Keratinocyte (primary cell): ENCODE data around the gene ZNF629. TPM values are rescaled to one million over a fixed set of nuclear protein-coding genes. Genes with fewer than 3 reads are reported as not detected.

Experiments used
- DNase-seq: peaks from one replicate; pipeline ENCODE4 v3.0.0-alpha.2; 2011; ENCODE audit warnings: low read depth, missing footprints, low spot score
- FAIRE-seq: peaks from 2 replicates; lab custom pipeline; 2011; peaks lifted over from hg19 to GRCh38; lab: Jason Lieb, UNC
- H2AFZ ChIP-seq: 2 replicates; pipeline ENCODE4 v1.6.0; 2012; ENCODE audit warnings: low read length, control low read depth, inconsistent platforms; ENCODE audit not compliant: control insufficient read depth
- H3K27ac ChIP-seq: 2 replicates; pipeline ENCODE4 v1.5.1; 2011; ENCODE audit warnings: low read length; ENCODE audit not compliant: control insufficient read depth, insufficient read depth
- H3K27me3 ChIP-seq: 3 replicates; pipeline ENCODE4 v1.6.0; 2011; ENCODE audit warnings: low read length; ENCODE audit not compliant: control insufficient read depth, insufficient read depth; ENCODE audit errors: extremely low read depth
- H3K36me3 ChIP-seq, 2 experiments: 2 replicates in 1 of 2; 3 replicates in 1 of 2; pipeline ENCODE4 v1.5.1; 2011; ENCODE audit warnings: low read length in 2 of 2, mild to moderate bottlenecking in 1 of 2; ENCODE audit not compliant: control insufficient read depth in 2 of 2, insufficient read depth in 2 of 2; ENCODE audit errors: extremely low read depth in 1 of 2
- H3K4me1 ChIP-seq: 3 replicates; pipeline ENCODE4 v1.5.1; 2011; ENCODE audit warnings: low read length; ENCODE audit not compliant: control insufficient read depth, insufficient read depth; ENCODE audit errors: extremely low read depth
- H3K4me2 ChIP-seq: 3 replicates; pipeline ENCODE4 v1.6.0; 2011; ENCODE audit warnings: low read depth, low read length; ENCODE audit not compliant: control insufficient read depth, insufficient read depth; ENCODE audit errors: extremely low read depth
- H3K4me3 ChIP-seq, 3 experiments: fragments of 200-600 bp in 1 of 3; sonication (generic) in 1 of 3; 2 replicates in 2 of 3; 3 replicates in 1 of 3; pipeline ENCODE4 v1.5.1; 2011 to 2016; ENCODE audit warnings: low read length in 3 of 3, mild to moderate bottlenecking in 3 of 3, control low read depth in 2 of 3, inconsistent platforms in 1 of 3, low read depth in 1 of 3, mixed read lengths in 1 of 3, mixed run types in 1 of 3, moderate library complexity in 1 of 3; ENCODE audit not compliant: control insufficient read depth in 2 of 3, insufficient read depth in 2 of 3; ENCODE audit errors: extremely low read depth in 1 of 3
- H3K79me2 ChIP-seq: 2 replicates; pipeline ENCODE4 v1.6.0; 2012; ENCODE audit warnings: low read length; ENCODE audit not compliant: control insufficient read depth, insufficient read depth
- H3K9ac ChIP-seq: 3 replicates; pipeline ENCODE4 v1.6.0; 2011; ENCODE audit warnings: low read length; ENCODE audit not compliant: control insufficient read depth, insufficient read depth; ENCODE audit errors: extremely low read depth
- H3K9me1 ChIP-seq: 3 replicates; pipeline ENCODE4 v1.6.0; 2011; ENCODE audit warnings: low read length; ENCODE audit not compliant: control insufficient read depth, insufficient read depth; ENCODE audit errors: extremely low read depth
- H3K9me3 ChIP-seq: 2 replicates; pipeline ENCODE4 v1.5.1; 2012; ENCODE audit warnings: low read depth, low read length; ENCODE audit not compliant: control insufficient read depth
- H4K20me1 ChIP-seq: 3 replicates; pipeline ENCODE4 v1.6.0; 2011; ENCODE audit warnings: low read length; ENCODE audit not compliant: control insufficient read depth, insufficient read depth; ENCODE audit errors: extremely low read depth
- CTCF ChIP-seq, 3 experiments: IDR thresholded peaks in 1 of 3; conservative IDR thresholded peaks in 1 of 3; optimal IDR thresholded peaks in 1 of 3; 2 replicates in 2 of 3; 3 replicates in 1 of 3; pipeline versions ENCODE3 to v1.5.1; 2011; ENCODE audit warnings: low read length in 3 of 3, mild to moderate bottlenecking in 3 of 3, moderate library complexity in 2 of 3, control low read depth in 1 of 3, inconsistent platforms in 1 of 3; ENCODE audit not compliant: insufficient read depth in 2 of 3; ENCODE audit errors: extremely low read depth in 1 of 3
- EZH2 ChIP-seq: IDR thresholded peaks from one replicate; pipeline ENCODE4 v1.6.1; 2012; ENCODE audit warnings: inconsistent platforms, mild to moderate bottlenecking, low read length, moderate library complexity
- dilution Hi-C: fragments of 300-500 bp; cut with MboI; formaldehyde crosslinking; loops from one replicate; pipeline ENCODE4 v1.7.0; 2020; ENCODE audit warnings: low sequenced_read_pairs; ENCODE audit not compliant: extremely low pct_ligation_motif_present
- polyA plus RNA-seq, 5 experiments: library from polyadenylated mRNA; depleted of rRNA in 3 of 5; stranded (reverse) in 3 of 5; stranded (forward) in 1 of 5; unstranded in 1 of 5; fragments of >200 nt; gene quantifications; 1 replicate in 1 of 5; 2 replicates in 3 of 5; 3 replicates in 1 of 5; pipeline versions ENCODE4 v1.2.1 to v1.2.3, GENCODE V29; 2011 to 2012; ENCODE audit warnings: missing spikeins in 2 of 5, low read depth in 1 of 5, low replicate concordance in 1 of 5

The ZNF629 gene
- polyA plus RNA-seq, 1 donor (not counting 4 experiments of a cell fraction or from before 2014, with no cell fraction given), result 3.6 TPM

DNA sequence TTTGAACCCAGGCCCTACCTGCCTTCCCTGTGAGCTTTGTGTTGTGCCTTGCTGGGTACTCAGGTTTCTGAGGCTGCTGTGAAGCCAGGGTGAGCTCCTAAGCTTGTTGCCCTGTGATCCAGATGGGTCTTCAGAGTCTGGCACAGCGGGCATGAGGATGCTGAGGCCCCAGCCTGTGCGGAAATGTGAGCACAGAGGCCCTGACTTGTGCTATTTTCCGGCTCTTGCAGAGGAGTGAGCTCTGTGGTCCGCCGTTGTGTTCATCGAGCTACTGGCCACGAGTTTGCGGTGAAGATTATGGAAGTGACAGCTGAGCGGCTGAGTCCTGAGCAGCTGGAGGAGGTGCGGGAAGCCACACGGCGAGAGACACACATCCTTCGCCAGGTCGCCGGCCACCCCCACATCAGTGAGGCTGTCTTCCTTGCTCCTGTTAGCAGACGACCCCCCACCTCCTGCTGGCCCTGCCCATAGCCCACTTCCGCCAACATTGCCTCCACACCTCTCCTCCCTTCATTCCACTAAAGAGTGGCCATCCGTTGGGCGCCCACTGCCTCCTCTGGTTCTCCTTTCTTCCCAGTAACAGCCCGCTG, 36.0 kb downstream of the ZNF629 start:
- no peak overlapping the region for H2AFZ ChIP-seq
- H3K9ac ChIP-seq, result no peak overlapping the region
- no peak overlapping the region for H3K4me2 ChIP-seq
- dilution Hi-C loops, result no loop called here
- H3K27ac ChIP-seq, result no peak overlapping the region
- H3K9me3 ChIP-seq, result no peaks in the 10 kb centered on the region
- H4K20me1 ChIP-seq, result no peaks in the 10 kb centered on the region
- TF ChIP-seq CTCF (optimal IDR thresholded peaks at IDR 0.05 in 1 of 3, IDR thresholded peaks at IDR 0.05 in 1 of 3, conservative IDR thresholded peaks at IDR 0.05 in 1 of 3; ENCODE audit: extremely low read depth in 1 of 3, insufficient read depth in 2 of 3, low read length in 3 of 3) (no peak), EZH2 (no peak)
- no peaks in the 10 kb centered on the region for H3K27me3 ChIP-seq
- no peak overlapping the region for H3K4me3 ChIP-seq
- H3K4me1 ChIP-seq, result peaks cover 13% of the 10 kb centered on the region
- FAIRE-seq (no peak), DNase-seq (no peak)
- peaks cover 11% of the 10 kb centered on the region for H3K79me2 ChIP-seq
- no peaks in the 10 kb centered on the region for H3K9me1 ChIP-seq
- H3K36me3 ChIP-seq, result peaks cover 25 to 35% of the 10 kb centered on the region in 2 experiments

- TF ChIP-seq EZH2 (no peak), CTCF (optimal IDR thresholded peaks at IDR 0.05 in 1 of 3, IDR thresholded peaks at IDR 0.05 in 1 of 3, conservative IDR thresholded peaks at IDR 0.05 in 1 of 3; ENCODE audit: extremely low read depth in 1 of 3, insufficient read depth in 2 of 3, low read length in 3 of 3) (no peak)
- dilution Hi-C loops, result no loop called here
Measured at GRCh38 chr16:30750201-30750600, 36.8 kb downstream of the ZNF629 start.

More at GRCh38 chr16:30750201-30750600, 36.8 kb downstream of the ZNF629 start:
- no peaks in the 10 kb centered on the region for H3K9me1 ChIP-seq
- no peak overlapping the region for H3K4me2 ChIP-seq
- FAIRE-seq (no peak), DNase-seq (no peak)
- H3K36me3 ChIP-seq, result peaks cover 25 to 33% of the 10 kb centered on the region in 2 experiments
- peaks cover 1% of the 10 kb centered on the region for H4K20me1 ChIP-seq
- no peaks in the 10 kb centered on the region for H3K27me3 ChIP-seq
- H3K4me3 ChIP-seq, result no peak overlapping the region
- no peak overlapping the region for H3K9ac ChIP-seq
- peaks cover 13% of the 10 kb centered on the region for H3K79me2 ChIP-seq
- peaks cover 13% of the 10 kb centered on the region for H3K4me1 ChIP-seq
- H3K9me3 ChIP-seq, result no peaks in the 10 kb centered on the region
- H3K27ac ChIP-seq, result no peak overlapping the region
- H2AFZ ChIP-seq, result no peak overlapping the region
